GM23338 (cell line): ENCODE measurements around the gene PFKFB3. TPM values are rescaled to one million over a fixed set of nuclear protein-coding genes. Genes with fewer than 3 reads are reported as not detected.

Source experiments
- ATAC-seq: fragments of 200-7000 bp; cut with Tn5 transposase; 3 replicates; pipeline ENCODE4 v1.9.1; 2020
- DNase-seq: peaks from one replicate; pipeline ENCODE4 v3.0.0-alpha.2; 2015; ENCODE audit warnings: low spot score
- H2AFZ ChIP-seq: fragments of 200-600 bp; sonication (generic); 2 replicates; pipeline ENCODE4 v1.8.0; 2016; ENCODE audit warnings: antibody characterized with exemption, mild to moderate bottlenecking, moderate library complexity
- H3F3A ChIP-seq: fragments of 200-600 bp; sonication (generic); replicated peaks from 2 replicates; pipeline ENCODE4 v1.8.0; 2017; ENCODE audit warnings: antibody characterized with exemption, mixed run types, low read depth
- H3K27ac ChIP-seq: fragments of 200-600 bp; sonication (generic); 2 replicates; pipeline ENCODE4 v1.6.1; 2016; ENCODE audit warnings: low read depth
- H3K27me3 ChIP-seq: fragments of 200-600 bp; sonication (generic); 2 replicates; pipeline ENCODE4 v1.8.0; 2016; ENCODE audit warnings: mild to moderate bottlenecking, mixed run types, moderate library complexity; ENCODE audit not compliant: insufficient read depth
- H3K36me3 ChIP-seq: fragments of 200-600 bp; sonication (generic); 2 replicates; pipeline ENCODE4 v1.8.0; 2016; ENCODE audit warnings: mild to moderate bottlenecking; ENCODE audit not compliant: insufficient read depth
- H3K4me1 ChIP-seq: fragments of 200-600 bp; sonication (generic); 2 replicates; pipeline ENCODE4 v1.8.0; 2016; ENCODE audit warnings: mild to moderate bottlenecking, moderate library complexity; ENCODE audit not compliant: insufficient read depth
- H3K4me2 ChIP-seq: fragments of 200-600 bp; sonication (generic); 2 replicates; pipeline ENCODE4 v1.7.1; 2017; ENCODE audit warnings: mixed run types
- H3K4me3 ChIP-seq: fragments of 200-600 bp; sonication (generic); 2 replicates; pipeline ENCODE4 v1.6.1; 2016; ENCODE audit warnings: mixed run types
- H3K79me2 ChIP-seq: fragments of 200-600 bp; sonication (generic); replicated peaks from 2 replicates; pipeline ENCODE4 v1.8.0; 2017; ENCODE audit warnings: mild to moderate bottlenecking; ENCODE audit not compliant: insufficient read depth
- H3K9me2 ChIP-seq: fragments of 200-600 bp; sonication (generic); 2 replicates; pipeline ENCODE4 v1.8.0; 2017; ENCODE audit not compliant: insufficient read depth
- H4K20me1 ChIP-seq: fragments of 200-600 bp; sonication (generic); replicated peaks from 2 replicates; pipeline ENCODE4 v1.8.0; 2017; ENCODE audit warnings: mild to moderate bottlenecking; ENCODE audit not compliant: insufficient read depth
- H3K27ac Mint-ChIP-seq: 2 replicates; pipeline ENCODE4 v1.8.0; 2020; ENCODE audit warnings: inconsistent platforms, mild to moderate bottlenecking, moderate library complexity, mixed read lengths
- H3K27me3 Mint-ChIP-seq: 3 replicates; pipeline ENCODE4 v1.8.0; 2022; ENCODE audit warnings: low read depth, mild to moderate bottlenecking, moderate library complexity, mixed read lengths, inconsistent platforms; ENCODE audit not compliant: insufficient read depth, poor library complexity
- H3K36me3 Mint-ChIP-seq: 3 replicates; pipeline ENCODE4 v1.8.0; 2021; ENCODE audit warnings: low read depth, mild to moderate bottlenecking, inconsistent platforms, moderate library complexity, mixed read lengths
- H3K4me1 Mint-ChIP-seq: 3 replicates; pipeline ENCODE4 v1.8.0; 2020; ENCODE audit warnings: mild to moderate bottlenecking, inconsistent platforms, mixed read lengths
- H3K4me3 Mint-ChIP-seq: 3 replicates; pipeline ENCODE4 v1.8.0; 2021; ENCODE audit warnings: moderate library complexity, mild to moderate bottlenecking, inconsistent platforms, mixed read lengths
- H3K9me3 Mint-ChIP-seq: 3 replicates; pipeline ENCODE4 v1.8.0; 2020; ENCODE audit warnings: moderate library complexity, mild to moderate bottlenecking, inconsistent platforms, mixed read lengths
- EZH2 ChIP-seq: fragments of 200-600 bp; sonication (generic); IDR thresholded peaks from one replicate; pipeline ENCODE4 v1.8.0; 2017; ENCODE audit warnings: antibody characterized with exemption, mild to moderate bottlenecking, low read depth; ENCODE audit not compliant: unreplicated experiment
- EZH2phosphoT487 ChIP-seq: fragments of 200-600 bp; sonication (generic); IDR thresholded peaks from one replicate; pipeline ENCODE4 v1.8.1; 2018; ENCODE audit warnings: antibody characterized with exemption; ENCODE audit not compliant: unreplicated experiment
- NANOG ChIP-seq: IDR thresholded peaks from 2 replicates; pipeline ENCODE4 v1.6.1; 2016; ENCODE audit warnings: antibody characterized with exemption, borderline replicate concordance
- ZNF114 ChIP-seq: fragments of 250-450 bp; sonication (Bioruptor Pico); IDR thresholded peaks from 2 replicates; pipeline ENCODE4 v1.5.0; 2020; ENCODE audit warnings: mild to moderate bottlenecking, moderate library complexity
- ZNF462 ChIP-seq: fragments of 250-450 bp; sonication (Bioruptor Pico); IDR thresholded peaks from 2 replicates; pipeline ENCODE4 v1.5.0; 2020; ENCODE audit warnings: mild to moderate bottlenecking, moderate library complexity
- polyA plus RNA-seq: library from polyadenylated mRNA; unstranded; fragments of >200 nt; fragmentation: Nextera tagmentation; extraction: Ambion mirVana; gene quantifications from 2 replicates; pipeline ENCODE4 v1.2.1, GENCODE V29; 2016
- total RNA-seq: library from RNA; depleted of rRNA; stranded (reverse); fragments of >200 nt; shearing (Covaris generic); gene quantifications from 2 replicates; pipeline ENCODE4 v1.2.3, GENCODE V29; 2014
- TF ChIP-seq, protein P1 (sequence below), 2 experiments: fragments of 200-600 bp in 1 of 2; sonication (generic) in 1 of 2; conservative IDR thresholded peaks; 2 replicates each; pipeline versions ENCODE4 v1.5.1 to v1.6.1; 2016 to 2017; ENCODE audit warnings: antibody characterized with exemption in 2 of 2, low read depth in 2 of 2, mild to moderate bottlenecking in 2 of 2, moderate library complexity in 1 of 2
- TF ChIP-seq, protein P2 (sequence below): IDR thresholded peaks from one replicate; pipeline ENCODE4 v1.6.1; 2018; ENCODE audit warnings: antibody characterized with exemption; ENCODE audit not compliant: unreplicated experiment
- TF ChIP-seq, protein P3 (sequence below): IDR thresholded peaks from 2 replicates; pipeline ENCODE4 v1.6.1; 2016; ENCODE audit warnings: antibody characterized with exemption

PFKFB3 gene
- total and polyA plus RNA-seq, 2 experiments from 2014 or later = 9.5 to 26.8 TPM

GRCh38 chr10:6230315-6230714 is 27.6 kb downstream of the PFKFB3 start:
- H3K4me2 ChIP-seq = no peak overlapping the region

More at GRCh38 chr10:6230315-6230714, 27.6 kb downstream of the PFKFB3 start:
- H3K36me3 ChIP-seq = 0 out of 2 replicates have a peak, but pooled peaks cover 4% of the 10 kb centered on the region
- H3K27me3 Mint-ChIP-seq = peaks cover 22% of the 10 kb centered on the region
- H3K9me3 Mint-ChIP-seq = no peaks in the 10 kb centered on the region; the same call in 2 of the 3 replicates
- TF ChIP-seq, protein P1, sequence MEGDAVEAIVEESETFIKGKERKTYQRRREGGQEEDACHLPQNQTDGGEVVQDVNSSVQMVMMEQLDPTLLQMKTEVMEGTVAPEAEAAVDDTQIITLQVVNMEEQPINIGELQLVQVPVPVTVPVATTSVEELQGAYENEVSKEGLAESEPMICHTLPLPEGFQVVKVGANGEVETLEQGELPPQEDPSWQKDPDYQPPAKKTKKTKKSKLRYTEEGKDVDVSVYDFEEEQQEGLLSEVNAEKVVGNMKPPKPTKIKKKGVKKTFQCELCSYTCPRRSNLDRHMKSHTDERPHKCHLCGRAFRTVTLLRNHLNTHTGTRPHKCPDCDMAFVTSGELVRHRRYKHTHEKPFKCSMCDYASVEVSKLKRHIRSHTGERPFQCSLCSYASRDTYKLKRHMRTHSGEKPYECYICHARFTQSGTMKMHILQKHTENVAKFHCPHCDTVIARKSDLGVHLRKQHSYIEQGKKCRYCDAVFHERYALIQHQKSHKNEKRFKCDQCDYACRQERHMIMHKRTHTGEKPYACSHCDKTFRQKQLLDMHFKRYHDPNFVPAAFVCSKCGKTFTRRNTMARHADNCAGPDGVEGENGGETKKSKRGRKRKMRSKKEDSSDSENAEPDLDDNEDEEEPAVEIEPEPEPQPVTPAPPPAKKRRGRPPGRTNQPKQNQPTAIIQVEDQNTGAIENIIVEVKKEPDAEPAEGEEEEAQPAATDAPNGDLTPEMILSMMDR (conservative IDR thresholded peaks at IDR 0.05; ENCODE audit: low read depth in 2 of 2) = no peak
- no peak for TF ChIP-seq NANOG
- TF ChIP-seq ZNF462 (CRISPR knock-in tag) = no peak
- TF ChIP-seq ZNF114 = no peak
- TF ChIP-seq EZH2 = no peak
- TF ChIP-seq, protein P2, sequence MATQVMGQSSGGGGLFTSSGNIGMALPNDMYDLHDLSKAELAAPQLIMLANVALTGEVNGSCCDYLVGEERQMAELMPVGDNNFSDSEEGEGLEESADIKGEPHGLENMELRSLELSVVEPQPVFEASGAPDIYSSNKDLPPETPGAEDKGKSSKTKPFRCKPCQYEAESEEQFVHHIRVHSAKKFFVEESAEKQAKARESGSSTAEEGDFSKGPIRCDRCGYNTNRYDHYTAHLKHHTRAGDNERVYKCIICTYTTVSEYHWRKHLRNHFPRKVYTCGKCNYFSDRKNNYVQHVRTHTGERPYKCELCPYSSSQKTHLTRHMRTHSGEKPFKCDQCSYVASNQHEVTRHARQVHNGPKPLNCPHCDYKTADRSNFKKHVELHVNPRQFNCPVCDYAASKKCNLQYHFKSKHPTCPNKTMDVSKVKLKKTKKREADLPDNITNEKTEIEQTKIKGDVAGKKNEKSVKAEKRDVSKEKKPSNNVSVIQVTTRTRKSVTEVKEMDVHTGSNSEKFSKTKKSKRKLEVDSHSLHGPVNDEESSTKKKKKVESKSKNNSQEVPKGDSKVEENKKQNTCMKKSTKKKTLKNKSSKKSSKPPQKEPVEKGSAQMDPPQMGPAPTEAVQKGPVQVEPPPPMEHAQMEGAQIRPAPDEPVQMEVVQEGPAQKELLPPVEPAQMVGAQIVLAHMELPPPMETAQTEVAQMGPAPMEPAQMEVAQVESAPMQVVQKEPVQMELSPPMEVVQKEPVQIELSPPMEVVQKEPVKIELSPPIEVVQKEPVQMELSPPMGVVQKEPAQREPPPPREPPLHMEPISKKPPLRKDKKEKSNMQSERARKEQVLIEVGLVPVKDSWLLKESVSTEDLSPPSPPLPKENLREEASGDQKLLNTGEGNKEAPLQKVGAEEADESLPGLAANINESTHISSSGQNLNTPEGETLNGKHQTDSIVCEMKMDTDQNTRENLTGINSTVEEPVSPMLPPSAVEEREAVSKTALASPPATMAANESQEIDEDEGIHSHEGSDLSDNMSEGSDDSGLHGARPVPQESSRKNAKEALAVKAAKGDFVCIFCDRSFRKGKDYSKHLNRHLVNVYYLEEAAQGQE = no peak
- no peak for TF ChIP-seq EZH2phosphoT487
- TF ChIP-seq, protein P3, sequence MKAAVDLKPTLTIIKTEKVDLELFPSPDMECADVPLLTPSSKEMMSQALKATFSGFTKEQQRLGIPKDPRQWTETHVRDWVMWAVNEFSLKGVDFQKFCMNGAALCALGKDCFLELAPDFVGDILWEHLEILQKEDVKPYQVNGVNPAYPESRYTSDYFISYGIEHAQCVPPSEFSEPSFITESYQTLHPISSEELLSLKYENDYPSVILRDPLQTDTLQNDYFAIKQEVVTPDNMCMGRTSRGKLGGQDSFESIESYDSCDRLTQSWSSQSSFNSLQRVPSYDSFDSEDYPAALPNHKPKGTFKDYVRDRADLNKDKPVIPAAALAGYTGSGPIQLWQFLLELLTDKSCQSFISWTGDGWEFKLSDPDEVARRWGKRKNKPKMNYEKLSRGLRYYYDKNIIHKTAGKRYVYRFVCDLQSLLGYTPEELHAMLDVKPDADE = no peak
- H3K4me1 Mint-ChIP-seq = no peaks in the 10 kb centered on the region
- ATAC-seq (no peak), DNase-seq (no peak)
- H3K27ac ChIP-seq = no peak overlapping the region
- no peaks in the 10 kb centered on the region for H3K79me2 ChIP-seq
- H3K9me2 ChIP-seq = no peaks in the 10 kb centered on the region
- H3K4me3 ChIP-seq = no peak overlapping the region
- peaks cover 67% of the 10 kb centered on the region for H3K36me3 Mint-ChIP-seq
- no peaks in the 10 kb centered on the region for H3K4me1 ChIP-seq
- H3K4me3 Mint-ChIP-seq = no peak overlapping the region
- no peak overlapping the region for H2AFZ ChIP-seq
- no peaks in the 10 kb centered on the region for H3K27me3 ChIP-seq
- no peaks in the 10 kb centered on the region; the same call in 1 of the 2 replicates for H4K20me1 ChIP-seq
- H3F3A ChIP-seq = no peaks in the 10 kb centered on the region
- no peak overlapping the region for H3K27ac Mint-ChIP-seq
